ENCODE results near the gene MAG.
A peak's percentile ranks its signal among the peaks of the same experiment; 100 is the strongest.

- no peak for TF ChIP-seq POLR2AphosphoS5 (IDR thresholded peaks at IDR 0.05; ENCODE audit: low read depth)
- no peak for TF ChIP-seq CTCF (IDR thresholded peaks at IDR 0.05; ENCODE audit: insufficient read depth, low read length)
- TF ChIP-seq GABPA (IDR thresholded peaks at IDR 0.05; ENCODE audit: low read depth) = no peak
- TF ChIP-seq SPI1 (IDR thresholded peaks at IDR 0.05; ENCODE audit: borderline replicate concordance, low read depth) = peak; percentile 78
Measured at GRCh38 chr19:35318679-35319448, 26.9 kb downstream of the MAG start.

All from HL-60 (cell line).